PC-3 (cell line): ENCODE data around the gene NXPH4. TPM values are rescaled to one million over a fixed set of nuclear protein-coding genes. Genes with fewer than 3 reads are reported as not detected.

Source experiments
- ATAC-seq: fragments of 200-7000 bp; cut with Tn5 transposase; 2 replicates; pipeline ENCODE4 v1.9.1; 2020; ENCODE audit warnings: mild to moderate bottlenecking, moderate library complexity
- BruUV-seq: library from RNA; stranded (reverse); fragments of 400-500 nt; replicated peaks from 2 replicates; lab custom pipeline; 2021; lab: Mats Ljungman, UMichigan
- CTCF ChIA-PET: fragments of 300-600 bp; sonication (Branson Sonifier 250); formaldehyde crosslinking; loops from one replicate; lab custom pipeline; 2022; ENCODE audit warnings: antibody characterized with exemption; lab: Charles Lee
- POLR2A ChIA-PET: fragments of 300-600 bp; sonication (Branson Sonifier 250); formaldehyde crosslinking; loops from one replicate; lab custom pipeline; 2022; ENCODE audit warnings: antibody characterized with exemption; ENCODE audit not compliant: unreplicated experiment; lab: Charles Lee
- DNase-seq: peaks from one replicate; pipeline ENCODE4 v3.0.0-alpha.2; 2015
- H2AFZ ChIP-seq: fragments of 300-600 bp; sonication (generic); 2 replicates; pipeline ENCODE4 v1.6.0; 2016; ENCODE audit warnings: antibody characterized with exemption, low read length
- H3F3A ChIP-seq: fragments of 300-600 bp; sonication (generic); one replicate; pipeline ENCODE4 v1.6.0; 2017; ENCODE audit warnings: antibody characterized with exemption, low read length, control low read depth, mild to moderate bottlenecking; ENCODE audit not compliant: unreplicated experiment
- H3K27ac ChIP-seq: fragments of 300-600 bp; sonication (generic); 2 replicates; pipeline ENCODE4 v1.5.1; 2016; ENCODE audit warnings: mild to moderate bottlenecking, low read length
- H3K27me3 ChIP-seq: fragments of 300-600 bp; sonication (generic); 2 replicates; pipeline ENCODE4 v1.6.1; 2016; ENCODE audit warnings: low read length, mixed read lengths
- H3K36me3 ChIP-seq: fragments of 300-600 bp; sonication (generic); 2 replicates; pipeline ENCODE4 v1.6.1; 2016; ENCODE audit warnings: low read depth, mixed run types, low read length, mixed read lengths
- H3K4me1 ChIP-seq: fragments of 300-600 bp; sonication (generic); 2 replicates; pipeline ENCODE4 v1.5.1; 2016; ENCODE audit warnings: low read length; ENCODE audit not compliant: insufficient read depth
- H3K4me2 ChIP-seq: fragments of 300-600 bp; sonication (generic); 2 replicates; pipeline ENCODE4 v1.6.0; 2016; ENCODE audit warnings: low read length
- H3K4me3 ChIP-seq: fragments of 300-600 bp; sonication (generic); 2 replicates; pipeline ENCODE4 v1.5.1; 2016; ENCODE audit warnings: mild to moderate bottlenecking, low read length, mixed read lengths
- H3K79me2 ChIP-seq: fragments of 300-600 bp; sonication (generic); 2 replicates; pipeline ENCODE4 v1.6.1; 2017; ENCODE audit warnings: low read length, mixed read lengths
- H3K9ac ChIP-seq: fragments of 300-600 bp; sonication (generic); 2 replicates; pipeline ENCODE4 v1.6.0; 2016; ENCODE audit warnings: mild to moderate bottlenecking, low read length
- H3K9me2 ChIP-seq: fragments of 300-600 bp; sonication (generic); replicated peaks from 2 replicates; pipeline ENCODE4 v1.6.1; 2016; ENCODE audit warnings: mixed run types, low read length, mixed read lengths
- H3K9me3 ChIP-seq: fragments of 300-600 bp; sonication (generic); 2 replicates; pipeline ENCODE4 v1.6.1; 2016; ENCODE audit warnings: low read length, mixed read lengths
- H4K20me1 ChIP-seq: fragments of 300-600 bp; sonication (generic); 2 replicates; pipeline ENCODE4 v1.6.1; 2016; ENCODE audit warnings: low read length, mixed read lengths
- CTCF ChIP-seq: fragments of 300-600 bp; sonication (generic); conservative IDR thresholded peaks from 2 replicates; pipeline ENCODE4 v1.5.1; 2017; ENCODE audit warnings: antibody characterized with exemption, low read depth, mild to moderate bottlenecking, low read length
- EZH2 ChIP-seq: fragments of 300-600 bp; sonication (generic); IDR thresholded peaks from one replicate; pipeline ENCODE4 v1.6.1; 2017; ENCODE audit warnings: antibody characterized with exemption, mild to moderate bottlenecking, low read length; ENCODE audit not compliant: unreplicated experiment
- EZH2phosphoT487 ChIP-seq: fragments of 300-600 bp; sonication (generic); IDR thresholded peaks from 2 replicates; pipeline ENCODE4 v1.6.1; 2018; ENCODE audit warnings: mild to moderate bottlenecking, antibody characterized with exemption, low read length, borderline replicate concordance
- intact Hi-C: fragments of 100-400 bp; cut with micrococcal nuclease; formaldehyde crosslinking; loops from 2 replicates; pipeline ENCODE4 v1.9.0; 2023
- total RNA-seq: library from RNA; depleted of rRNA; stranded (reverse); fragments of >200 nt; gene quantifications from 2 replicates; pipeline ENCODE4 v1.2.3, GENCODE V29; 2014

NXPH4 gene
- total RNA-seq, 1 experiment from 2014 or later: 15.1 TPM

GRCh38 chr12:57181072-57181471 lies 35.5 kb upstream of the NXPH4 start:
- peaks cover 21% of the 10 kb centered on the region for H3K4me1 ChIP-seq
- TF ChIP-seq EZH2phosphoT487: no peak
- no peak for TF ChIP-seq CTCF
- no peak for TF ChIP-seq EZH2
- no peaks in the 10 kb centered on the region for H3K9me3 ChIP-seq
- BruUV-seq: no TSS peak
- intact Hi-C loops: loop anchor here (5.0 kb wide), 1 partner anchor 114 kb away; no protein-coding TSS in a partner anchor
- H3F3A ChIP-seq: no peaks in the 10 kb centered on the region
- H2AFZ ChIP-seq: no peak overlapping the region
- no peak for DNase-seq
- no peak for ATAC-seq
- H3K79me2 ChIP-seq: no peaks in the 10 kb centered on the region
- H3K9me2 ChIP-seq: no peaks in the 10 kb centered on the region
- H3K36me3 ChIP-seq: peaks cover 6% of the 10 kb centered on the region; the same call in 1 of the 2 replicates
- H3K4me2 ChIP-seq: no peak overlapping the region
- no peaks in the 10 kb centered on the region for H4K20me1 ChIP-seq
- H3K4me3 ChIP-seq: no peak overlapping the region
- H3K27ac ChIP-seq: no peak overlapping the region
- ChIA-PET CTCF (interaction anchor here (0.6 kb wide), 1 partner anchor 57 kb away, joined by 3 read pairs; no protein-coding TSS in a partner anchor), POLR2A (no interaction called here)
- H3K9ac ChIP-seq: no peak overlapping the region
- no peaks in the 10 kb centered on the region for H3K27me3 ChIP-seq

GRCh38 chr12:57181561-57182155 lies 34.9 kb upstream of the NXPH4 start:
- H3K9me2 ChIP-seq: no peaks in the 10 kb centered on the region
- intact Hi-C loops: loop anchor here (5.0 kb wide), 1 partner anchor 114 kb away; no protein-coding TSS in a partner anchor
- H3K9ac ChIP-seq: no peak overlapping the region
- CTCF ChIA-PET: interaction anchor here (0.6 to 1.8 kb wide), 3 partner anchors 54 to 57 kb away, joined by 3 to 18 read pairs (median 4); no protein-coding TSS in a partner anchor
- TF ChIP-seq EZH2phosphoT487: no peak
- TF ChIP-seq EZH2: no peak
- TF ChIP-seq CTCF: no peak
- no peak overlapping the region for H2AFZ ChIP-seq
- no peak overlapping the region for H3K4me2 ChIP-seq
- H3K27me3 ChIP-seq: no peaks in the 10 kb centered on the region
- no peaks in the 10 kb centered on the region for H3F3A ChIP-seq
- no peak overlapping the region for H3K27ac ChIP-seq
- no peak overlapping the region for H3K4me3 ChIP-seq
- no peak for ATAC-seq
- H3K4me1 ChIP-seq: peaks cover 16% of the 10 kb centered on the region
- no peak for DNase-seq
- H3K9me3 ChIP-seq: no peaks in the 10 kb centered on the region
- POLR2A ChIA-PET: no interaction called here
- peaks cover 6% of the 10 kb centered on the region; the same call in 1 of the 2 replicates for H3K36me3 ChIP-seq
- no TSS peak for BruUV-seq
- no peaks in the 10 kb centered on the region for H4K20me1 ChIP-seq
- H3K79me2 ChIP-seq: no peaks in the 10 kb centered on the region

- DNase-seq: peak; percentile 92
- no peaks in the 10 kb centered on the region for H3K9me2 ChIP-seq
- POLR2A ChIA-PET: no interaction called here
- CTCF ChIA-PET: interaction anchor here (0.5 to 1.8 kb wide), 10 partner anchors 55 to 449 kb away, joined by 3 to 18 read pairs (median 4); partner anchors contain the start of genes LRP1 and STAT6
- peaks cover 9% of the 10 kb centered on the region; the same call in 1 of the 2 replicates for H3K4me1 ChIP-seq
- H3F3A ChIP-seq: no peaks in the 10 kb centered on the region
- no peaks in the 10 kb centered on the region for H3K9me3 ChIP-seq
- no peaks in the 10 kb centered on the region for H3K27me3 ChIP-seq
- no peaks in the 10 kb centered on the region for H4K20me1 ChIP-seq
- peak; percentile 93 for TF ChIP-seq CTCF
- TF ChIP-seq EZH2phosphoT487: no peak
- no peak overlapping the region for H3K4me2 ChIP-seq
- no peaks in the 10 kb centered on the region for H3K79me2 ChIP-seq
- no peak overlapping the region for H3K9ac ChIP-seq
- ATAC-seq: peak; percentile 99
- intact Hi-C loops: loop anchor here (1.0 to 5.0 kb wide), 2 partner anchors 59 to 116 kb away; no protein-coding TSS in a partner anchor
- H2AFZ ChIP-seq: 0 out of 2 replicates have a peak overlapping the region, but pooled peaks have one; percentile 52
- peaks cover 6% of the 10 kb centered on the region; the same call in 1 of the 2 replicates for H3K36me3 ChIP-seq
- no peak overlapping the region for H3K4me3 ChIP-seq
- no peak overlapping the region for H3K27ac ChIP-seq
- BruUV-seq: no TSS peak
Observed at GRCh38 chr12:57182918-57183575, 33.5 kb upstream of the NXPH4 start.
